ENCODE results near the gene MRC2. TPM values are rescaled to one million over a fixed set of nuclear protein-coding genes. Genes with fewer than 3 reads are reported as not detected.
"Not testable (repeated sequence)": the region's sequence is repeated elsewhere in the genome, so short reads cannot be mapped to it uniquely, and the experiment has no call there.

MRC2 gene
- polyA plus RNA-seq, 1 donor: 136 TPM

DNA sequence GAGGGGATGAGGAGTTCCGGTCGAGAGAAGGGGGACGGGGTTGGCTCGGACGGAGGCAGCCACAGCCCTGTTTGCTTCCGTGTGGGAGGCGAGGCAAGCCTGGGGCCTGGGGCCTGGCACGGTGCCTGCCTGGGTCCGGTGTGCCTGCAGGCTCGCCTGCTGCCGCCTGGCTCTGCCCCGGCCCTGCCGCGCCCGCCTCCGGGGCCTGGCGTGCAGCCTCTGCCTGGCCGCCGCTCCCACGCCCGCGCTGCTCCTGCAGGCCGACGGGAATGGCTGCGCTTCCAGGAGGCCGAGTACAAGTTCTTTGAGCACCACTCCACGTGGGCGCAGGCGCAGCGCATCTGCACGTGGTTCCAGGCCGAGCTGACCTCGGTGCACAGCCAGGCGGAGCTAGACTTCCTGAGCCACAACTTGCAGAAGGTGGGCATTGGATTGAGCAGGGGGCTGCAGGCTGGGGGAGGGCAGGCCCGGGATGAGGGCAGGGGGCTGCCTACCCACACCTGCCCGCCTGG is 53.1 kb downstream of the MRC2 start:
- DNase-seq (ENCODE audit: low read depth): no peak

DNA sequence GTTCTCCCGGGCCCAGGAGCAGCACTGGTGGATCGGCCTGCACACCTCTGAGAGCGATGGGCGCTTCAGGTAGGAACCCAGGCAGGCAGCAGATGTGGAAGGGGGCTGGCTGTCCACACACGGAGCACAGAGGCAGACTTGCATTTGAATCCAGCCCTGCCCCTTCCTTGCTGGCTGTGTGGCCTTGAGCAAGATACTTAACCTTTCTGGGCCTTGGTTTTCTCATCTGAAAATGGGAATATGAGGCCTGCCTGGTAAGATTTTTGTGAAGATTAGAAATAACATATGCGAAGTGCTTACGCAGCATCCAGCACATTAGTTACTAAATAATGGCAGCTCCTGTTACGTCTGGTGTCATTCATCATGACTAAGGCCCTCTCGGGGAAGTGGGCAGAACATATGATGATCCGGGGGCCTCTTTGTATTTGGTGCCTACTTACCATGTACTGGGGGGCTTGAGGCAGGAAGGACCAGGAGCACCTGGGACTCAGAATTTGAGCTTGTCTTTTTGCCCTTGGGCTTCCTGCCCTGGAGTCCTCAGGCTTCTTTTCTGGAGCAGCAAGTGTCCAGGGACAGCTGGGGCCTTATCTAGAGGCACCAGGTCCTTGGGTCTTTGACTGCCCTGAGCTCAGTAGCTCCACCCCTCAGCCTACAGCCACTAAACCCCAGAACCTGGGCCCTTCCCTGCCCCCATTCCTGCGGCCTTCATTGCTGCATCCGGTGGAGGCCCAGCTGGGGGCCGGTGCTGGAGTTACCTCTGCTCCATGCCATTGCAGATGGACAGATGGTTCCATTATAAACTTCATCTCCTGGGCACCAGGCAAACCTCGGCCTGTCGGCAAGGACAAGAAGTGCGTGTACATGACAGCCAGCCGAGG is 53.8 kb downstream of the MRC2 start:
- DNase-seq (ENCODE audit: low read depth): no peak

DNA sequence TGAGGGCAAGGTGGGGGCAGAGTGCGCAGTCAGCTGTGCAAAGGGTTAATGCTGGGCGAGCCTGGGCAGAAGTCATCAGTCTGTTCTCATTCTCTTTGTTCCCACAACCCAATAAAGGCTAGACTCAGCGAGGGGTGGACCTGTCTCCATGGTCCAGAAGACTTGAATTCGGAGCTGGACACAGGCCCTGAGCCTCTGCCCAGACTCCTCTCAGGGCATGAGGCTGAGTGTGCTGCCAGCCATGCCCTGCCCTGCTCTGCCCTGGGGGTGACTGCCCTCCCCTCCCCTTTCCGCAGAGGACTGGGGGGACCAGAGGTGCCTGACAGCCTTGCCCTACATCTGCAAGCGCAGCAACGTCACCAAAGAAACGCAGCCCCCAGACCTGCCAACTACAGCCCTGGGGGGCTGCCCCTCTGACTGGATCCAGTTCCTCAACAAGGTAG is 54.5 kb downstream of the MRC2 start:
- no peak for DNase-seq (ENCODE audit: low read depth)

DNA sequence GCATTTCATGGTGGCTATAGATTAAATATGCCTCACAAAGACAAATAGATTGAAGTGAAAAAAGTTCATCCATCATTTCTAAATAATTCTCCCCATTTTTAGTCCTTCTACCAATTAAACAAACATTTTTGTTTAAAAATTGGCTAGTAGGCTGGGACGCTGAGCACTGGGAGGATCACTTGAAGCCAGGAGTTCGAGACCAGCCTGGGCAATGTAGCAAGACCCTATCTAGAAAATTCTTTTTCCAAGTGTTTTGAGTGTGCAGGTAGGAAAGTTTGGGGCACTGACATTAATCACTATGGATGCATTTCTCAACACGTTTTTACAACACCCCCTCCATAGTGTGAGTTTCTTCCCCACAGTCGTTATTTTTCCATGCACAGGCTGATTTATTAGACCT is 56.7 kb downstream of the MRC2 start:
- DNase-seq (ENCODE audit: low read depth): no peak

DNA sequence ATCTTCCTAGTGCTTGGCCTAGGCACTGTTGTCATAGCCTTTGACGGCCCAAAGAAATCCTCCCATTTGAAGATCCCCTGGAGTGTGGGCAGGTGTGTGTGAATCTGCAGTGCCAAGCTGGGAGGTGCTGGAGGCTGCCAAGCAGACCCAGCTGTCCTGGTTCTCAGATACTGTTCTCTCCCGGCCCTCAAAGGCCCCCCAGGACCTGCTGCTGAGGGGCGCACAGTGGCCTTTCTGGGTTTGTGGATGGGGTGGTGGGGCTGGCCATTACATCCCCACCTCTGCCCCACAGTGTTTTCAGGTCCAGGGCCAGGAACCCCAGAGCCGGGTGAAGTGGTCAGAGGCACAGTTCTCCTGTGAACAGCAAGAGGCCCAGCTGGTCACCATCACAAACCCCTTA is 60.5 kb downstream of the MRC2 start:
- no peak for DNase-seq (ENCODE audit: low read depth)

DNA sequence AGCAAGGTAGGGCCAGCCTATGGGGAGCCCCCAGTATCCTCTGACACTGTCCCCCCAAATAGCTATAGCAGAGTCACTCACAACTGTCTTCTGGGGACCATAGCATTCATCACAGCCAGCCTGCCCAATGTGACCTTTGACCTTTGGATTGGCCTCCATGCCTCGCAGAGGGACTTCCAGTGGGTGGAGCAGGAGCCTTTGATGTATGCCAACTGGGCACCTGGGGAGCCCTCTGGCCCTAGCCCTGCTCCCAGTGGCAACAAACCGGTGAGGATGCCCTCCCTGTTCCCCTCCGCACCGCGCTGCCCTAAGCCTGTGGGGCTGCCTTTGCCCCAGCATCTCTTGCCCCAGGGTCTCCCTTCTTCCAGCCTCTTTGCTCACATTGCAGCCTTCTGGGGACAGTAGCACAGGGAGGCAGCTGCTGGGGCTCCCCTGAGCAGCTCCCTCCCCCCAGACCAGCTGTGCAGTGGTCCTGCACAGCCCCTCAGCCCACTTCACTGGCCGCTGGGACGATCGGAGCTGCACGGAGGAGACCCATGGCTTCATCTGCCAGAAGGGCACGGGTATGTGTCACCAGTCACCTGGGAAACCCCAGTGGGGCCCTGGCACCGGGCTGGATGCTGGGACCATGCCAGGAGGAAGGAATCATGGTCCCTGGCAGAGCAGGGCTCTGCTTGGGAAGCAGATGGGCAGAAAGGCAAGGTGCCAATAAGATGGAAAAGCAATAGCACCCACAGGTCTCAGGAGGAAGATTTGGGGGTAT is 61.1 kb downstream of the MRC2 start:
- DNase-seq (ENCODE audit: low read depth): no peak

DNA sequence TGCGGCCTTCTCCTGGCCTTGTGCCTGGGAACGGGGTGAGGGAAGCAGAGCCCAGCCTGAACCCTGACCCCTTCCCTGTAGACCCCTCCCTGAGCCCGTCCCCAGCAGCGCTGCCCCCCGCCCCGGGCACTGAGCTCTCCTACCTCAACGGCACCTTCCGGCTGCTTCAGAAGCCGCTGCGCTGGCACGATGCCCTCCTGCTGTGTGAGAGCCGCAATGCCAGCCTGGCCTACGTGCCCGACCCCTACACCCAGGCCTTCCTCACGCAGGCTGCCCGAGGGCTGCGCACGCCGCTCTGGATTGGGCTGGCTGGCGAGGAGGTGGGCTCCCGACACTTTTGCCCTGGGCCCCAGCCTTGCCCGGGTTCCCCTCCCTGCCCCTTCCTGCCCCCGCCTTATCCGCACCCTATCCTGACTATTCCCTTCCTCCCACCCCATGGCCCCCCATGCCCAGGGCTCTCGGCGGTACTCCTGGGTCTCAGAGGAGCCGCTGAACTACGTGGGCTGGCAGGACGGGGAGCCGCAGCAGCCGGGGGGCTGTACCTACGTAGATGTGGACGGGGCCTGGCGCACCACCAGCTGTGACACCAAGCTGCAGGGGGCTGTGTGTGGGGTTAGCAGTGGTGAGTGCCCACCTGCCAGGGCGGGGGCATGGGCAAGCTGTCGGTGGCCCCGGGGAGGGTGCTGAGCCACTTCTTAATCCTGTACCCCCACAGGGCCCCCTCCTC is 62.1 kb downstream of the MRC2 start:
- no peak for DNase-seq (ENCODE audit: low read depth)

DNA sequence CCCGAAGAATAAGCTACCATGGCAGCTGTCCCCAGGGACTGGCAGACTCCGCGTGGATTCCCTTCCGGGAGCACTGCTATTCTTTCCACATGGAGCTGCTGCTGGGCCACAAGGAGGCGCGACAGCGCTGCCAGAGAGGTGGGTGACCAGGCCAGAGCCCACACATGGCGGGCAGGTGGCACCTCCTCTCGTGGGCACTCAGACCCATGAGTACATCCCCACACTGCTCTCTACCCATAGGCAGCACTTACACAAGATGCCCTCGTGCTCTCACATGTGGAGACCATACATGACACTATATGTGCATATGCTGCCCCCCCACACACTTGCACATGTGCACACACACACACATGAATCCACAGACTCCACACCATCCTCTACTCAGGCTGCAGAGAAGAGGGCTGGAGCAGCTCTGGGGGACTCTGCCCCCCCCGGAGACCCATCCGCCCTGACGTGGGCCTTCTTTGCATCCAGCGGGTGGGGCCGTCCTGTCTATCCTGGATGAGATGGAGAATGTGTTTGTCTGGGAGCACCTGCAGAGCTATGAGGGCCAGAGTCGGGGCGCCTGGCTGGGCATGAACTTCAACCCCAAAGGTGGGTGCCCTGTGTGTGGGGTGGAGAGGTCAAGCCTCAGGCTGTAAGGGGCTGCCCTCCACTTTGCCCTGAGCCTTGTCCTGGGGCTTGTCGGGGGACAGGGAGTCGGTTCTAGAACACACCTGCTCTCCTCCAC is 62.9 kb downstream of the MRC2 start:
- no peak for DNase-seq (ENCODE audit: low read depth)

DNA sequence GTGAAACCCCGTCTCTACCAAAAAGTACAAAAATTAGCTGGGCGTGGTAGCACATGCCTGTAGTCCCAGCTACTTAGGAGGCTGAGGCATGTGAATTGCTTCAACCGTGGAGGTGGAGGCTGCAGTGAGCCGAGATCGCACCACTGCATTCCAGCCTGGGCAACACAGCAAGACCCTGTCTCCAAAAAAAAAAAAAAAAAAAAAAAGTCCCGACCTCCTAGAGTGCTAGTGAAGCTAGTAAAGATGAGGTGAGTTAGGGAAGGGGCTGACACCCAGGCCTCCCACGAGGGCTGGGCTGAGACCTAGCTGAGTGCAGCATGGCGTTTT is 64.1 kb downstream of the MRC2 start:
- not testable (repeated sequence) for DNase-seq (ENCODE audit: low read depth)

DNA sequence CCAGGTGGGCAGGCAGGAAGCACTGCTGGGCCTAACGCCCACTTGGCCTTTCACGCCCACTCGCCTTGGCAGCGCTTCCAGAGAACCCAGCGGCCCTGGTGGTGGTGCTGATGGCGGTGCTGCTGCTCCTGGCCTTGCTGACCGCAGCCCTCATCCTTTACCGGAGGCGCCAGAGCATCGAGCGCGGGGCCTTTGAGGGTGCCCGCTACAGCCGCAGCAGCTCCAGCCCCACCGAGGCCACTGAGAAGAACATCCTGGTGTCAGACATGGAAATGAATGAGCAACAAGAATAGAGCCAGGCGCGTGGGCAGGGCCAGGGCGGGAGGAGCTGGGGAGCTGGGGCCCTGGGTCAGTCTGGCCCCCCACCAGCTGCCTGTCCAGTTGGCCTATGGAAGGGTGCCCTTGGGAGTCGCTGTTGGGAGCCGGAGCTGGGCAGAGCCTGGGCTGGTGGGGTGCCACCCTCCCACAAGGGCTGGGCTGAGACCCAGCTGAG is 64.7 kb downstream of the MRC2 start:
- no peak for DNase-seq (ENCODE audit: low read depth)

DNA sequence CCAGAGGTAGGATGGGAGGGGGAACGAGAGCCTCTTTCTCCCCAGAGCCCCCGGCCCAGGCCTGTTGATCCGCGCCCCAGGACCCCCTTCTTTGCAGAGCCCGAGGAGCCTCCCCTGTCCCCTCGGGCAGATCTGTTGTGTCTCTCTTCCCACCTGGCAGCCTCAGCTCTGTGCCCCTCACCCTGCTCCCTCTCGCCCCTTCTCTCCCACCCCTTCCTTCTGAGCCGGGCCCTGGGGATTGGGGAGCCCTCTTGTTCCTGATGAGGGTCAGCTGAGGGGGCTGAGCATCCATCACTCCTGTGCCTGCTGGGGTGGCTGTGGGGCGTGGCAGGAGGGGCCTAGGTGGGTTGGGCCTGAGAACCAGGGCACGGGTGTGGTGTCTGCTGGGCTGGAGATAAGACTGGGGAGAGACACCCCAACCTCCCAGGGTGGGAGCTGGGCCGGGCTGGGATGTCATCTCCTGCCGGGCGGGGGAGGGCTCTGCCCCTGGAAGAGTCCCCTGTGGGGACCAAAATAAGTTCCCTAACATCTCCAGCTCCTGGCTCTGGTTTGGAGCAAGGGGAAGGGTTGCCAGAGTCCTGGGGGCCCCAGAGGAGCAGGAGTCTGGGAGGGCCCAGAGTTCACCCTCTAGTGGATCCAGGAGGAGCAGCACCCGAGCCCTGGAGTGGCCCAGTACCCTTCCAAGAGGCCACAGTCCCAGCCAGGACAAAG is 65.4 kb downstream of the MRC2 start:
- DNase-seq (ENCODE audit: low read depth): no peak

DNA sequence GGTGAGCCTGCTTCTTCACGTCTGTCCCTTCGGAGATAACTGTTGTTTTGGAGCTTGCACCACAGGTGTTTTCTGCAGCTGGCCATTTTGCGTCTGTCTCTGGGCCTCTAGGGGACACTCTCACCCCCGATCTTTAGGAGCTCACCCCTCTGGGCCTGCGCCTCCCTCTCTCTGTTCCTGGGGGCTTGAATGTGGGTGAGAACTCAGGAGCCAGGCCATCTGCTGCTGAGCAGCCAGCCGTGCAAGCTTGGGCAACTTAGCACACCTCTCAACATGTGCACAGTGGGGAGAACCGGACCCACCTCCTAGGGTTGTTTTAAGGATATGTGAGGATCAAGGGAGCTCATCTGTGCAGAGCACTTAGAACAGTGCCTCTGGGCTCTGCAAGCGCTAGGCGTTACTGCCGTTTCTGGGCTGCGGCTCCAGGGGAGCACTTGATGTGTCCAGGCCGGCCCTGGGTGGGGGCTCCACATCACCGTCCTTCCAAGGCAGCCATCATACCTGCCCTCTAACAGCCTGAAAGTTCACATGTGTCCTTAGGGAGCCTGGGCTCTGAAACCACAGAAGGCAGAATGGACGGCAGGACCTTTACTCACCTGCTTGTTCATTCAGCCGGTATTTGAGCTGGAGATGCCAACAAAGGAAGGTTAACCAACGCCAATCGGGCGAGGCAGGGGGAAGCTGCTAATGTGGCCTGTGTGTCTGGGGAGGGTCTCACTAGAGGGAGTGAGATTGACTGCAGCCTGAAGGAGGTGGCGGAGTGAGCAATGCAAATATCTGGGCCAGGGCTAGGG is 66.3 kb downstream of the MRC2 start:
- DNase-seq (ENCODE audit: low read depth): no peak

DNA sequence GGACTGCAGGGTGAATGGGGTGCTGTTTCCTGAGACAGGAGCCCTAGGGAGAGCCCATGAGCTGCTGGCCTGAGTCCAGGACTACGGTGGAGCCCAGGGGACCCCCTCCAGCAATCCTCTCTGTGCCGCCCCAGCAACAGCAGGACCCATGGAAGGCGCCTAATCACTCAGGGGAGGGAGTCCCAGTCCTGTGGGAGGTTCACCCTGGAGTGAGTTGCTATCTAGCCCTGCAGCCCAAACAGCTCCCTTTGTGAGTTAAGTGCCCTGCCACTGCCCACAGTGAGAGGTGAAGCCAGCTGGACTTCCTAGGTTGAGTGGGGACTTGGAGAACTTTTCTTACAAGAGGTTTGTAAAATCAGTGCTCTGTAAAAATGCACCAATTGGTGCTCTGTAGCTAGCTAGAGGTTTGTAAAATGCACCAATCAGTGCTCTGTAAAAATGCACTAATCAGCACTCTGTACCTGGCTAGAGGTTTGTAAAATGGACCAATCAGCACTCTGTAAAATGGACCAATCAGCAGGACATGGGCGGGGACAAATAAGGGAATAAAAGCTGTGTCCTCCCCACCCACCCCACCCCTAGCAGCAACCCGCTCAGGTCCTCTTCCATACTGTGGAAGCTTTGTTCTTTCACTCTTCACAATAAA is 67.7 kb downstream of the MRC2 start:
- not testable (repeated sequence) for DNase-seq (ENCODE audit: low read depth)

DNA sequence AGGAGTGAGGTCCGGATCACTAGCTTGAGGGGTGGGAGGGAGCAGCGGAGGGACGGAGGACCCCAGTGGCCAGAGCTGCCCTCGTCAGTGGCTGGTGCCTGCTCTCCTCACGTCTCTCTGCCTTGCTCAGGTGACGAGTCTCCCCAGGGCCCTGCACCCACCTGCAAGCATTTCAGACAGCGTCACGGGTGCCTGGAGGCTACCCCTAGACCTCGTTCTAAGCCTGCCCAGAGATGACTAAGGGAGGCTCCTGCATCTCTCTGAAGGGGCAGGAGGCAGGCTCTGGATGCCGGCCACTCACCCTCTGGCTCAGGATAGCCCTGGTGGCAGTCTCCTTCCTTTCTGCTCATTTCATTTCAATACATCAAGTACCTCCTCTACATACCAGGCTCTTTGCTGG is 68.8 kb downstream of the MRC2 start:
- DNase-seq (ENCODE audit: low read depth): no peak

DNA sequence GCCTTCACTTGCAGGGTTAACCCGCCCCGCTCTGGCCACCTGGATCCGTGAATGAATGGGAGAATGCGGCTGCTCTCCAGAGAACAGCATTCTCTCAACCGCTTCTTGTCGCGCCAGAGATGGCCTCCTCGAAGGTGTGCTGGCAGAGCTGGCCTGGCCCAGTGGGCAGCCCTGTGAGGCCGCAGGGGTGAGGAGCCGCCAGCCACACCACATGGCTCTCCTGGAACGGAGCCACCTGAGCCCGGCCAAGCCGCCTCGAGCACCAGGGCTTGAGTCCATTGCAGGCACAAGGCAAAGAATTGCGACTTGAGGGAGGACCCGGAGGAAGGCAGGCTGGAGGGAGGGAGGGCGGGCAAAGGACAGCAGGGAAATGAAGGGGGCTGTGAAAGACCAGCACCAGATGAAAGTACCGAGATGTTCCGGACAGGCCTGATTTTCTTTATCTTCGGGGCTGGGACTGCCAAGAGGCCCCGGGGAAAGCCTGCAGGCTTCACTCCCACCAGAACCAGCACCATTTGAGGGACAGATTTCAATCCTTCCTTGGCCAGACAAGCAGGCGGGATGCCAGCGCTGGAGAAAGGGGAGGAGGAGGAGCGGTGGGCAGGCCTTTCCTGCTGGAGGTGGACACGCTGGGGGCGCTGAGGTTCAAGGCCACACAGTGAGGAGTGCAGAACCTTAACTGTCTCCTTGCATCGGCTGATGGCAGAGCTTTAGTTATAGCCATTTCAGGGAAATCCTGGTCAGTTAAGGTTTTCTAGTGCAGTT is 69.4 kb downstream of the MRC2 start:
- no peak for DNase-seq (ENCODE audit: low read depth)

DNA sequence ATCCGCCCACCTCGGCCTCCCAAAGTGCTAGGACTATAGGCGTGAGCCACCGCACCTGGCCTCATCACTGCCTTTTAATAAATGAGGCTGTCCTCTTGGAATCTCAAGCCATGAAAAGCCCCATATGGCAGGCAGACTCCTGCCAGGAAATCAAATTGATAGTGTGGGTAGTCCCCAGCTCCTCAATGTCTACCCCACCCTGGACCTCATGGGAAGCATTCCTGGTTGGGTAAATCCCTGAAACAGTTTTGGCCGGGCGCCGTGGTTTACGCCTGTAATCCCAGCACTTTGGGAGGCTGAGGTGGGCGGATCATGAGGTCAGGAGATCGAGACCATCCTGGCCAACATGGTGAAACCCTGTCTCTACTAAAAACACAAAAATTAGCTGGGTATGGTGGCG is 71.0 kb downstream of the MRC2 start:
- DNase-seq (ENCODE audit: low read depth): not testable (repeated sequence)

DNA sequence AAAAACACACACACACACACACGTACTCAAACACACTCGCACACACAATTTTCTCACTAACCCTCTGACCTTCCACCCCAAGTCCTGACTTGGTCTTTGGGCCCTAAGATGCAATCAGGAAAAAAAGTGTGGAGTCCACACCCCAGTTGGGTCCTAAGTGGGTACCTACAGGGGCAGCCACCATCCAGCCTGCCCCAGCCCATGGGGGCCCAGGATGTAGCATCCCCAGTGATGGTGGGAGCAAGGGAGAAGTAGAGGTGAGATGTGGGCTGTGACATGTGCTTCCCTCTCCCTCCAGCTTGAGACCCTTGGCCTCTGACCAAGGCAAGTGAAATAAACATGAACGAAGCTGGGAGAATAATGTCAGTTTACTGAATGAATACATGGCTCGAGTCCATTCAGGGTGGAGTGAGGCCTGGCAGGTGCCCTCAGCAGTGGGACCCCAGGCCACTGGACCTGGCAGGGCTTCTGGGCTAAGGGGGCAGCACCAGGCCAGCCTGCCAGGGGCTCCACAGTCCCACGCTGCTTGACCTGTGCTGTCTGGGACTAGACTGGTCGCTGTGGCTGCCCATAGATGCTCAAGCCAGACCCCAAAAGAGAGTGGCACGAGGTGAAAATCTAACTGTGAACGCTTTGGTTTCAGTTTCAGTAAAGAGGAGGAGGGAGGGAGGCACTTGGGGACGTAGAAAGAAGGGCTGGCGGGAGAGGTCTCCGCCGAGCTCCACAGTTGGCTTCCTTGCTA is 73.7 kb downstream of the MRC2 start:
- no peak for DNase-seq (ENCODE audit: low read depth)

DNA sequence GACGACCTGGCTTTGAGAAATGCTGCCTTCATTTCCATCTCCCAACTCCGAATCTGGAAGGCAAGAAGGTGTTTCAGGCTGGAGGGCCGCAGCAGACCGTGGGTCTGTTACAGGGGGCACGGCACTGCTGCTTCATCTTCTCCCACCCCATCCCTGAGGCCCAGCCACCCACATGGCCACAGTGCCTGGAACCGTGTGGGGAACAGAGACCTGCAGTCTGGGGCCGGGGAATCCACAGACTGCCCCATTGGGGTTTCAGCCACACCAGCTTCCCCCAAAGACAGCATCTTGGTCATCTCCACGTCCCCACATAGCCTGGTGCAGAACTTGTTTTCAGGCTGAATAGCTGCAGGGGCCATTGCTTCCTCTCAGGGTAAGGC is 74.2 kb downstream of the MRC2 start:
- no peak for DNase-seq (ENCODE audit: low read depth)

All from forelimb muscle (tissue), 1 donor.